AG09319 (cell line): ENCODE data around the gene SASH3.

Experiments
- DNase-seq: peaks from one replicate; pipeline ENCODE4 v3.0.0-alpha.2; 2010; ENCODE audit warnings: low read depth; ENCODE audit errors: extremely low read depth
- TF ChIP-seq, protein P1 (sequence below): IDR thresholded peaks from 2 replicates; pipeline ENCODE4 v1.5.1; 2011; ENCODE audit warnings: low read depth, mild to moderate bottlenecking, inconsistent platforms, low read length, moderate library complexity

The SASH3 gene

GRCh38 chrX:129818123-129818522, 38.4 kb downstream of the SASH3 start:
- DNase-seq = no peak
- TF ChIP-seq, protein P1, sequence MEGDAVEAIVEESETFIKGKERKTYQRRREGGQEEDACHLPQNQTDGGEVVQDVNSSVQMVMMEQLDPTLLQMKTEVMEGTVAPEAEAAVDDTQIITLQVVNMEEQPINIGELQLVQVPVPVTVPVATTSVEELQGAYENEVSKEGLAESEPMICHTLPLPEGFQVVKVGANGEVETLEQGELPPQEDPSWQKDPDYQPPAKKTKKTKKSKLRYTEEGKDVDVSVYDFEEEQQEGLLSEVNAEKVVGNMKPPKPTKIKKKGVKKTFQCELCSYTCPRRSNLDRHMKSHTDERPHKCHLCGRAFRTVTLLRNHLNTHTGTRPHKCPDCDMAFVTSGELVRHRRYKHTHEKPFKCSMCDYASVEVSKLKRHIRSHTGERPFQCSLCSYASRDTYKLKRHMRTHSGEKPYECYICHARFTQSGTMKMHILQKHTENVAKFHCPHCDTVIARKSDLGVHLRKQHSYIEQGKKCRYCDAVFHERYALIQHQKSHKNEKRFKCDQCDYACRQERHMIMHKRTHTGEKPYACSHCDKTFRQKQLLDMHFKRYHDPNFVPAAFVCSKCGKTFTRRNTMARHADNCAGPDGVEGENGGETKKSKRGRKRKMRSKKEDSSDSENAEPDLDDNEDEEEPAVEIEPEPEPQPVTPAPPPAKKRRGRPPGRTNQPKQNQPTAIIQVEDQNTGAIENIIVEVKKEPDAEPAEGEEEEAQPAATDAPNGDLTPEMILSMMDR = no peak

DNA sequence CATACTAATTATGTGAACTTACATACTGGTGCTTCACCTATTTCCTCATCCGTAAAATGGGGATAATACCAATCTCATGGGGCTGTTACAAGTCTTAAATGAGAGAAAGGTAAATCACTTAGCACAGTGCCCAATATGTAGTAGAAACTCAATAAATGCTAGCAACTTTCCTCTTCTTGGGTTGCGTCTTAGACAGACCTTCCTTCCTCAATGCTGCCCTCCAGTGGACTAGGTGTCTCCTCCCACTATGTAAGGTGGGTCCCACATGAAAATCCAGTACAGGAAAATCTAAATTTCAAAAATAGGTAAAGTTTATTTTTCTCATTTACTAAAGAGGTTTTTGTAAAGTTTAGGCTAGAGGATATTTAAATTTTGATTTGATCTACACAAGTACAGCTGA, 43.4 kb downstream of the SASH3 start:
- TF ChIP-seq, protein P1 = peak; percentile 48
- no peak for DNase-seq

DNA sequence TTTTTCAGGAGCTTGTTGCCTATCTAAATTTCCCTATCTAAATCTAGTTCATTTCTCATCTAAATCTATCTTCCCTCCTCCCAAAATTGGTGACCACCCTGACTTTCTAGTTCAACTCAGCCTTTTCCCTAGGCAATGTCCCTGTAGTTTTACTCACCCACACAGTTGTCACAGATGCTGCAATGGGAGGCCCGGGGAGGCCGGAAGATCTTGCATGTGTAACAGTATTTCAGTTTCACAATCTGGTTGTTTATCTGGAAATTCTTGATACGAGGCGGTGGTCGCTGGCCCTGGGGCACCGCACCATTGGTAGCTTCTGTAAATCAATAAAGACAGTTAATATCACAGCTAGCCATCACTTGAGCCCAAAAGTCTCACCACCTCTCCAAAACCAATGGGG, 43.8 kb downstream of the SASH3 start:
- no peak for DNase-seq
- TF ChIP-seq, protein P1 = no peak

DNA sequence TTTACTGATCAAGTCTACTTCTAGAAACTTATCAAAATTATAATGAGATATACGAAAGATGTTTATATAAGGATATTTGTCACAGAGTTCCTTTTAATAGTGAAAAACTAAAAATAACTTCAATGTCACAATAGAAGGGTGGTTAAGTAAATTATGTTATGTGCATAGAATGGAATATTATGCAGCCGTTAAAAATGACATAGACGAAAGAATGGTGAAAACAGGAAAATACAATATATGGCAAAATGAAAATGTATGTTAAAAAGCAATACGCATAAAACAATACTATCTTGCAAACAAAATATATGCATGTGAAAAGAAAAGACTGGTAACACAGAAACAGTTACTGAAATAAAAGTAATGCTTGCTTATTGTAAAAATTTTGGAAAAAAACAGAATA, 44.9 kb downstream of the SASH3 start:
- TF ChIP-seq, protein P1 = no peak

DNA sequence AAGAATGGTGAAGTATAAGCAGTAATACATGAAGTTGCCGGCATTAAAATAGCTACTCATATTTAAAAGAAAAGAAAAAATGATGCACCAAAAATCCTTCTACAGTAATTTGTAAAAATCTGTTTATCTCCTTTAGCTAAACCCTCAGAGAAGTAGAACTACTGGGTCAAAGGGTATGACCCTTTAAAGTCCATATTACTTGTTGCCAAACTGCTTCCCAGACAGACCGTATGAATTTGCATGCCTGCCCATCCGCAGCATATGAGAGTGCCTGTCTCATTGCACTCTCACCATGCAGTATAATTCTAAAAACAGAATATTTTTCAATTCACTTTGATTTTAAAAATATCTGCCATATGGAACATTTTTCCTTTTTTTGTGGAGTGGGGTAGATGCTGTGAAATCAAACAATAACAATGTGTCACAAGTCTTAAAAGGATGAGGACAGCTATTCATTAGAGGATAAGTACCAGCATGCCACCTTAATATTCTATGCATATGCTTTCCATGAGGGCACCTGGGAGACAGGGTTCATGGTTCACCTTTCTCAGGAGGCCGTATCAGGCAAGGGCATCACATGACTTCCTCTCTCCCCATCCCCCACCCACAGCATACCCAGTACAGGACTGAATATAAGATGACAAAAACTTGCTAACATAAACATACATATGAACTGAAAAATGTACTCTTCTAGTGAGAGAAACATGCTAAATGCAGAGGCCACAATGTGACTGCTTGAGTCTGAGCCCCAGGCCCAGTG, 46.2 kb downstream of the SASH3 start:
- TF ChIP-seq, protein P1 = no peak
- no peak for DNase-seq

More for the DNA sequence above, 44.9 kb downstream of the SASH3 start:
- DNase-seq = no peak

DNA sequence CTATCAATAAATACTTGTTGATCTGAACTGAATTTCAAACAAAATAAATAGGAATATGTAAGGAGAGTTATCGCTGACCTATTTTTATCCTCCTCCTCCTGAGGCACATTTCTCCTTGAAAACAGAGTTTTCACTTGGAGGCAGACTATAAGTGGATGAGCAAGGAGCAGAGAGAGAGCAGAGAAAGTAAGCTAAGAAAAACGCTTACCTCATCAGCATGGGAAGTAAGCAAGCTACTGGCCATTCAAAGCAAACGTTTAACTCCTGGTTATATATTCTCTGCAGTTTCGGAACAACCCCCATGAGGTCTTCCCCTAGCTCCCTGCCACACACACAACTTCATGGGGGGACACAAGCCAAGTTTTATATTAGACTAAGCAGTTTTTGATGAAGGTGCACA, 50.7 kb downstream of the SASH3 start:
- DNase-seq = no peak
- TF ChIP-seq, protein P1 = no peak

GRCh38 chrX:129831091-129831885, 51.5 kb downstream of the SASH3 start:
- TF ChIP-seq, protein P1 = no peak
- no peak for DNase-seq
